ENCODE results near the gene STK31. TPM values are rescaled to one million over a fixed set of nuclear protein-coding genes. Genes with fewer than 3 reads are reported as not detected.
"Not testable (repeated sequence)": the region's sequence is repeated elsewhere in the genome, so short reads cannot be mapped to it uniquely, and the experiment has no call there.

The STK31 gene
- polyA plus RNA-seq, 1 donor (not counting 4 experiments of a cell fraction or from before 2014, with no cell fraction given), result 0.01 TPM

- peak; percentile 18 to 85 (median 70) for TF ChIP-seq CTCF (optimal IDR thresholded peaks at IDR 0.05 in 1 of 3, IDR thresholded peaks at IDR 0.05 in 1 of 3, conservative IDR thresholded peaks at IDR 0.05 in 1 of 3; ENCODE audit: extremely low read depth in 1 of 3, insufficient read depth in 2 of 3, low read length in 3 of 3)
- TF ChIP-seq EZH2 (IDR thresholded peaks at IDR 0.05; ENCODE audit: low read length), result no peak
- H3K9me1 ChIP-seq (ENCODE audit: control insufficient read depth, extremely low read depth, insufficient read depth, low read length), result no peaks in the 10 kb centered on the region
- H3K27me3 ChIP-seq (ENCODE audit: control insufficient read depth, extremely low read depth, insufficient read depth, low read length), result no peaks in the 10 kb centered on the region
- no peaks in the 10 kb centered on the region for H3K36me3 ChIP-seq (ENCODE audit: control insufficient read depth in 2 of 2, extremely low read depth in 1 of 2, insufficient read depth in 2 of 2, low read length in 2 of 2)
- no peak for FAIRE-seq
- H3K27ac ChIP-seq (ENCODE audit: control insufficient read depth, insufficient read depth, low read length), result no peak within 1 kb of the TSS
- no peaks in the 10 kb centered on the region for H4K20me1 ChIP-seq (ENCODE audit: control insufficient read depth, extremely low read depth, insufficient read depth, low read length)
- peak within 1 kb of the TSS; percentile 93 for H3K4me2 ChIP-seq (ENCODE audit: control insufficient read depth, extremely low read depth, insufficient read depth, low read depth, low read length)
- no peaks in the 10 kb centered on the region for H3K79me2 ChIP-seq (ENCODE audit: control insufficient read depth, insufficient read depth, low read length)
- peak within 1 kb of the TSS; percentile 52 to 80 (median 75) for H3K4me3 ChIP-seq (ENCODE audit: control insufficient read depth in 2 of 3, extremely low read depth in 1 of 3, insufficient read depth in 2 of 3, low read depth in 1 of 3, low read length in 3 of 3)
- H3K9me3 ChIP-seq (ENCODE audit: control insufficient read depth, low read depth, low read length), result no peaks in the 10 kb centered on the region
- H3K9ac ChIP-seq (ENCODE audit: control insufficient read depth, extremely low read depth, insufficient read depth, low read length), result no peak within 1 kb of the TSS
- dilution Hi-C loops (cut with MboI; ENCODE audit: extremely low pct_ligation_motif_present, low sequenced_read_pairs), result no loop called here
- H2AFZ ChIP-seq (ENCODE audit: control insufficient read depth, low read length), result peak within 1 kb of the TSS; percentile 89
- peak; percentile 4 for DNase-seq (ENCODE audit: low read depth, low spot score)
- H3K4me1 ChIP-seq (ENCODE audit: control insufficient read depth, extremely low read depth, insufficient read depth, low read length), result peaks cover 6% of the 10 kb centered on the region
Measured at GRCh38 chr7:23679898-23680413, 30.1 kb upstream of the STK31 start, which contains the start of gene FAM221A. Gene FAM221A (plus strand): TSS chr7:23680199. CDS start chr7:23680219, 20 bp downstream.

GRCh38 chr7:23680414-23681405, 29.3 kb upstream of the STK31 start:
- peak overlapping the region; percentile 52 to 80 (median 75) for H3K4me3 ChIP-seq (ENCODE audit: control insufficient read depth in 2 of 3, extremely low read depth in 1 of 3, insufficient read depth in 2 of 3, low read depth in 1 of 3, low read length in 3 of 3)
- peak overlapping the region; percentile 89 for H2AFZ ChIP-seq (ENCODE audit: control insufficient read depth, low read length)
- peak overlapping the region; percentile 93 for H3K4me2 ChIP-seq (ENCODE audit: control insufficient read depth, extremely low read depth, insufficient read depth, low read depth, low read length)
- H3K79me2 ChIP-seq (ENCODE audit: control insufficient read depth, insufficient read depth, low read length), result no peaks in the 10 kb centered on the region
- FAIRE-seq, result no peak
- no peak for DNase-seq (ENCODE audit: low read depth, low spot score)
- no peaks in the 10 kb centered on the region for H3K36me3 ChIP-seq (ENCODE audit: control insufficient read depth in 2 of 2, extremely low read depth in 1 of 2, insufficient read depth in 2 of 2, low read length in 2 of 2)
- H3K9me1 ChIP-seq (ENCODE audit: control insufficient read depth, extremely low read depth, insufficient read depth, low read length), result no peaks in the 10 kb centered on the region
- H3K9ac ChIP-seq (ENCODE audit: control insufficient read depth, extremely low read depth, insufficient read depth, low read length), result no peak overlapping the region
- no peaks in the 10 kb centered on the region for H3K9me3 ChIP-seq (ENCODE audit: control insufficient read depth, low read depth, low read length)
- H3K27ac ChIP-seq (ENCODE audit: control insufficient read depth, insufficient read depth, low read length), result no peak overlapping the region
- no peak for TF ChIP-seq EZH2 (IDR thresholded peaks at IDR 0.05; ENCODE audit: low read length)
- TF ChIP-seq CTCF (optimal IDR thresholded peaks at IDR 0.05 in 1 of 3, IDR thresholded peaks at IDR 0.05 in 1 of 3, conservative IDR thresholded peaks at IDR 0.05 in 1 of 3; ENCODE audit: extremely low read depth in 1 of 3, insufficient read depth in 2 of 3, low read length in 3 of 3), result no peak
- dilution Hi-C loops (cut with MboI; ENCODE audit: extremely low pct_ligation_motif_present, low sequenced_read_pairs), result no loop called here
- no peaks in the 10 kb centered on the region for H3K27me3 ChIP-seq (ENCODE audit: control insufficient read depth, extremely low read depth, insufficient read depth, low read length)
- peaks cover 6% of the 10 kb centered on the region for H3K4me1 ChIP-seq (ENCODE audit: control insufficient read depth, extremely low read depth, insufficient read depth, low read length)
- H4K20me1 ChIP-seq (ENCODE audit: control insufficient read depth, extremely low read depth, insufficient read depth, low read length), result no peaks in the 10 kb centered on the region

GRCh38 chr7:23684041-23684440, 26.0 kb upstream of the STK31 start:
- H3K79me2 ChIP-seq (ENCODE audit: control insufficient read depth, insufficient read depth, low read length); H3K9me1 ChIP-seq (ENCODE audit: control insufficient read depth, extremely low read depth, insufficient read depth, low read length); FAIRE-seq; H3K27me3 ChIP-seq (ENCODE audit: control insufficient read depth, extremely low read depth, insufficient read depth, low read length); H2AFZ ChIP-seq (ENCODE audit: control insufficient read depth, low read length); DNase-seq (ENCODE audit: low read depth, low spot score); H3K4me2 ChIP-seq (ENCODE audit: control insufficient read depth, extremely low read depth, insufficient read depth, low read depth, low read length); H3K27ac ChIP-seq (ENCODE audit: control insufficient read depth, insufficient read depth, low read length); H3K9ac ChIP-seq (ENCODE audit: control insufficient read depth, extremely low read depth, insufficient read depth, low read length); H3K4me3 ChIP-seq (ENCODE audit: control insufficient read depth in 2 of 3, extremely low read depth in 1 of 3, insufficient read depth in 2 of 3, low read depth in 1 of 3, low read length in 3 of 3); H3K36me3 ChIP-seq (ENCODE audit: control insufficient read depth in 2 of 2, extremely low read depth in 1 of 2, insufficient read depth in 2 of 2, low read length in 2 of 2); H3K4me1 ChIP-seq (ENCODE audit: control insufficient read depth, extremely low read depth, insufficient read depth, low read length); dilution Hi-C loops (cut with MboI; ENCODE audit: extremely low pct_ligation_motif_present, low sequenced_read_pairs); H3K9me3 ChIP-seq (ENCODE audit: control insufficient read depth, low read depth, low read length); H4K20me1 ChIP-seq (ENCODE audit: control insufficient read depth, extremely low read depth, insufficient read depth, low read length): not testable (repeated sequence)
